ENCODE measurements around the gene MSANTD1. TPM values are rescaled to one million over a fixed set of nuclear protein-coding genes. Genes with fewer than 3 reads are reported as not detected.

MSANTD1 gene
- total RNA-seq = 1 to 10 TPM in 1 of 2 donors, under 1 TPM in 1; 0.40 to 1.3 TPM

DNA sequence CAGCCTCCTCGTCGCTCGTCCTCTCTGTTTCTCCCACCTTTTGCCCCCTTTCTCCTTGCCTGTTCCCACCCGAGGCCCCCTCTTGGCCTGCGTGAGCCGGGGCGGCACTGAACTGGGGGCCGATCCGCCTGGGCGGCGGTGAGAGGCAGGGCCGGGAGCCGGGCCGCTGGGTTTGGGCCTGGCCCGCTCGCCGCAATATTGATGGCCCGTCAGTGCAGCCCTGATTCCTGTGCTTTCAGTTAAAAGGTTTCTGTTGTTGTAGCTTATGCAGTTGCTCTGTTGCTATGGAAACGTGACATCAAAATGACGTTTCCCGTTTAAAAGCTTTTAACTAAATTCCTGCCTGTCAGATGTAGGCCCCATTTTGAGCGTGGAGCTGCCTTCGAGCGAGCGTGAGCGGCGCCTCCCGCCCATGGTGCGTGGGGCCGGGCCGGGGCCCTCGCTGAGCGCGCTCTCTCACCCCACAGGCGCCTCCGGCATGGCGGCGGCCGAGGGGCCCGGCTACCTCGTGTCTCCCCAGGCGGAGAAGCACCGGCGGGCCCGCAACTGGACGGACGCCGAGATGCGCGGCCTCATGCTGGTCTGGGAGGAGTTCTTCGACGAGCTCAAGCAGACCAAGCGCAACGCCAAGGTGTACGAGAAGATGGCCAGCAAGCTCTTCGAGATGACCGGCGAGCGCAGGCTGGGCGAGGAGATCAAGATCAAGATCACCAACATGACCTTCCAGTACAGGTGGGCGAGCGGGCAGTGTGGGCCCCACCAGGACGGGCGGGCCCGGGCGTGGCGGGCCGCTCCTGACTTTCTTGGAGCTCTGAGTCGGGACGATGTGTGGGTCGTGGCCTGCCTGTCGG, at the start of gene MSANTD1:
Gene MSANTD1 (plus strand): TSS at position 349 of the 851 bp plus-strand sequence. CDS start 64 bp downstream, at position 413.
- Histone ChIP-seq H3K36me3 (no peaks in the 10 kb centered on the region), H3K9ac (ENCODE audit: low read depth in 2 of 2, low read length in 2 of 2) (no peak within 1 kb of the TSS), H3K9me3 (no peaks in the 10 kb centered on the region), H3K27ac (no peak within 1 kb of the TSS), H3K27me3 (no peaks in the 10 kb centered on the region), H3K4me1 (no peaks in the 10 kb centered on the region), H3K4me3 (no peak within 1 kb of the TSS)
- TF ChIP-seq, protein P1, sequence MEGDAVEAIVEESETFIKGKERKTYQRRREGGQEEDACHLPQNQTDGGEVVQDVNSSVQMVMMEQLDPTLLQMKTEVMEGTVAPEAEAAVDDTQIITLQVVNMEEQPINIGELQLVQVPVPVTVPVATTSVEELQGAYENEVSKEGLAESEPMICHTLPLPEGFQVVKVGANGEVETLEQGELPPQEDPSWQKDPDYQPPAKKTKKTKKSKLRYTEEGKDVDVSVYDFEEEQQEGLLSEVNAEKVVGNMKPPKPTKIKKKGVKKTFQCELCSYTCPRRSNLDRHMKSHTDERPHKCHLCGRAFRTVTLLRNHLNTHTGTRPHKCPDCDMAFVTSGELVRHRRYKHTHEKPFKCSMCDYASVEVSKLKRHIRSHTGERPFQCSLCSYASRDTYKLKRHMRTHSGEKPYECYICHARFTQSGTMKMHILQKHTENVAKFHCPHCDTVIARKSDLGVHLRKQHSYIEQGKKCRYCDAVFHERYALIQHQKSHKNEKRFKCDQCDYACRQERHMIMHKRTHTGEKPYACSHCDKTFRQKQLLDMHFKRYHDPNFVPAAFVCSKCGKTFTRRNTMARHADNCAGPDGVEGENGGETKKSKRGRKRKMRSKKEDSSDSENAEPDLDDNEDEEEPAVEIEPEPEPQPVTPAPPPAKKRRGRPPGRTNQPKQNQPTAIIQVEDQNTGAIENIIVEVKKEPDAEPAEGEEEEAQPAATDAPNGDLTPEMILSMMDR (IDR thresholded peaks at IDR 0.05) = no peak
- DNase-seq = no peak
- intact Hi-C loops (cut with DNase I) = no loop called here

DNA sequence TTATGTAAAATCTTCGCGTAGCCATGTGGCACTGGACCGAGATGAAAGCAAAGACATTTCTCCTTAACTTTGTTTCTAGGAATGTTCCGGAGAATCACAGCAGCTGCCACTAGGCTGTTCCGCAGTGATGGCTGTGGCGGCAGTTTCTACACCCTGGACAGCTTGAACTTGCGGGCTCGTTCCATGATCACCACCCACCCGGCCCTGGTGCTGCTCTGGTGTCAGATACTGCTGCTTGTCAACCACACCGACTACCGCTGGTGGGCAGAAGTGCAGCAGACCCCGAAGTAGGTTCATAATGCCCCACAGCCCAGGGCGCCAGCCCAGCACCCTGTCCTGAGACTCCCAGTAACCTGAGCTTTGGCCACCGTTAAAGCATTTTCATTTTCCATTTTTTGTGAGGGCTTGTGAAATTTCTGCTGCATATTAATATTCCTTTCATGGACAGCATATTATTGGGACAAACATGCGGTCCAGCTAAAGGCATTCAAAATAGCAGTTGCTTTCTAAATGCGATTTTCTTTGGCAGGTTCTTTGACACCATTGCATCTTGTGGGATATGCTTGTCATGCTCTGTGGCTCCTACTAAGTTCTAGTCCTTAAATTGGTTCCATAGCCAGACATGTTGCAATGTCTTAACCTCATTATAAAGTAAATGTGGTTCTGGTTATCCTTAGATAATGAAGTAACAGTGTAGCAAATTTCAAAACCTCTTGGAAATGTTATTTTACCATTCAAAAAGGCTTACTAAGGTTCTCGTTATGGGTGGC, 49.1 kb upstream of the MSANTD1 start:
- H3K9me3 ChIP-seq = no peaks in the 10 kb centered on the region
- H3K9ac ChIP-seq (ENCODE audit: low read depth in 2 of 2, low read length in 2 of 2) = no peak overlapping the region
- TF ChIP-seq, protein P1 (IDR thresholded peaks at IDR 0.05) = no peak
- no peak overlapping the region for H3K27ac ChIP-seq
- DNase-seq = no peak
- no peaks in the 10 kb centered on the region for H3K27me3 ChIP-seq
- intact Hi-C loops (cut with DNase I) = no loop called here
- no peak overlapping the region for H3K4me3 ChIP-seq
- peaks cover 4% of the 10 kb centered on the region for H3K4me1 ChIP-seq
- H3K36me3 ChIP-seq = no peaks in the 10 kb centered on the region

DNA sequence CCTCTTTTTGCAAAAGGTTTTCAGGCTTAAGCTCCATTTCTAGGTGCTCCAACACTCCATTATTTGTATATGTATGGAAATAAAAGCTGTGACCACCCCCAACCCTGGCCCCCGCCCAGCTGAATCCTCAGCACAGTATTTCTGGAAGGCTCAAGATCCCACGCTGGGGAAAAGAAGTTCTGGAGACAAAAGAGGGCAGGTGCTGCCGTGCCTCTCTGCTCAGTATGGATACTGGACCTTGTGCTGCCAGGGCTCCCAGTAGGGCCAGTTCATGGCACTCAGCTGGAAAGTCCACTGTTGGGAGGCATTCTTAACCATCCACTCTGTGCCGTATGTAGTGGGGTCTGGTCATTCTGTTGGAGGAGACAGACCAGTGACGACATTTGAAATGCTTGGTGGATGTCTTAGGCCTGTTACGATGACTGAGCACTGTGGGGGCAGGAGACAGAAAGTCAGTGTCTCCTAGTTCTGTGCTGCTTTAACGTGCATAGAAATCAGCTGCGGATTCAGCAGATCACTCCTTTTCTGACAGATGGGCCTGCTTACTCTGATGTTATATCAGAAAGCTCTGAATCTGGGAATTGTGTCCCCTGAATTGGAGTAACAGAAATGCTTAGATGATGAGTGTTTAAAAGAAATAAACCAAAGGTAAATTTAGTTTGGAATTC, 48.4 kb upstream of the MSANTD1 start:
- intact Hi-C loops (cut with DNase I) = no loop called here
- peaks cover 4% of the 10 kb centered on the region for H3K4me1 ChIP-seq
- H3K9me3 ChIP-seq = no peaks in the 10 kb centered on the region
- H3K4me3 ChIP-seq = no peak overlapping the region
- H3K27ac ChIP-seq = no peak overlapping the region
- TF ChIP-seq, protein P1 (IDR thresholded peaks at IDR 0.05) = no peak
- no peak for DNase-seq
- H3K36me3 ChIP-seq = no peaks in the 10 kb centered on the region
- H3K9ac ChIP-seq (ENCODE audit: low read depth in 2 of 2, low read length in 2 of 2) = no peak overlapping the region
- H3K27me3 ChIP-seq = no peaks in the 10 kb centered on the region

DNA sequence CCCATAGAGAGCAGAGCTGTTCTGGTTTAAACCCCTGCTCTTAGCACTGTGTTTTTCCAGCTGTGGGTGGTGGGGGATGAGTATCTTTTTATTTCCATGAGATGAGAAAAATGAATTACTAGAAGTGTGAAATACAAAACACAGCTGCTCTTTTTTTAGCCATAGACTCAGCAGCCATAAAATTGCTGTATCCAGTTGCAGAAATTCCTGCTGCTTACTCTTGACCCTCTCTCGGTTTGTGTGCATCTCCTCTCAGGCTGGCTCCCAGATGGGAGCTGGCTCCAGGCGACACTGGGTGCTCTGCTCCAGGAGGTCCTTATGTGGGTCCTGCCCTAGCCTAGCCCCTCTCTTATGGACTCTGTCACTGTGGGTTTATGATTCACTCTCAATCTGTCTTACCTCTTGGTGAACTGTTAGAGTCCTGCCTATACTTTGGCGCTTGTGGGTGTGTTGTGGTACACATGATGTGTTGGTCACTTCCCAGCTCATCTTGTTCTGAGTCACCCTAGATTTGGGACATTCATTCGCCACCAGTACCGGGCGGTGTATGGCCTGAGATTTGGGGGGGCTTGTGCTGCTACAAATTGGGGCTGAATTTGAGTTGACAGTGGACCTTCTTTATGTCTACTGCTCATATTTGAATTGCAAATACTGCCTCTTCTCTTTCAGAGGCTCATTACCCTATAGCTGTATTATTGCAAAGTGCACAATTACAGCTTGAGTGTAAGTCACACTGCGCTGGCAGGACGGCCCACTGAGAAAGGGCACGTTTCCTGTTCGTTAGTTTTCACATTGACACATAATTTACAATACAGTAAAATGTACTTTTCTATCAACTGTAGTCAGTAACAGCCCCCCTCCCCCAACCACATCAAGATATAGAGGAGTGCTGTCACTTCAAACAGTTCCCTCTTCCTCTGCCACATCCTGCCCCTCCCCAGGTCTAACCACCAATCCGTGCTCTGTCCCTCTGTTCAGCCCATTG, 46.9 kb upstream of the MSANTD1 start:
- H3K4me3 ChIP-seq = no peak overlapping the region
- H3K27ac ChIP-seq = no peak overlapping the region
- no peaks in the 10 kb centered on the region for H3K36me3 ChIP-seq
- intact Hi-C loops (cut with DNase I) = no loop called here
- TF ChIP-seq, protein P1 (IDR thresholded peaks at IDR 0.05) = no peak
- peak; percentile 32 for DNase-seq
- H3K4me1 ChIP-seq = peaks cover 4% of the 10 kb centered on the region
- no peaks in the 10 kb centered on the region for H3K9me3 ChIP-seq
- H3K9ac ChIP-seq (ENCODE audit: low read depth in 2 of 2, low read length in 2 of 2) = no peak overlapping the region
- H3K27me3 ChIP-seq = no peaks in the 10 kb centered on the region

All from colonic mucosa (tissue), 4 donors.